ENCODE measurements around the gene MOXD1. TPM values are rescaled to one million over a fixed set of nuclear protein-coding genes. Genes with fewer than 3 reads are reported as not detected.
"Not testable (repeated sequence)": the region's sequence is repeated elsewhere in the genome, so short reads cannot be mapped to it uniquely, and the experiment has no call there.

Gene MOXD1
- total RNA-seq, 2 donors from 2014 or later, result 0.56 to 17.3 TPM

- Histone ChIP-seq H3K27ac (no peak overlapping the region), H3K4me1 (ENCODE audit: control insufficient read depth in 1 of 2, low read depth in 2 of 2) (no peaks in the 10 kb centered on the region), H3K27me3 (replicated peaks; ENCODE audit: insufficient read depth) (no peaks in the 10 kb centered on the region), H3K9me3 (no peaks in the 10 kb centered on the region), H3K4me3 (no peak overlapping the region), H3K36me3 (no peaks in the 10 kb centered on the region)
- DNase-seq (ENCODE audit: low spot score) (no peak), ATAC-seq (ENCODE audit: insufficient number of reproducible peaks, low FRiP score, low read depth) (no peak)
- no peak for TF ChIP-seq CTCF (IDR thresholded peaks at IDR 0.05)
Observed at GRCh38 chr6:132362442-132363185, 38.7 kb downstream of the MOXD1 start.

- peaks cover 0 to 3% of the 10 kb centered on the region in 2 donors for H3K4me1 ChIP-seq (ENCODE audit: control insufficient read depth in 1 of 2, low read depth in 2 of 2)
- no peak overlapping the region for H3K27ac ChIP-seq
- DNase-seq (ENCODE audit: low spot score) (no peak), ATAC-seq (ENCODE audit: insufficient number of reproducible peaks, low FRiP score, low read depth) (no peak)
- no peaks in the 10 kb centered on the region for H3K27me3 ChIP-seq (replicated peaks; ENCODE audit: insufficient read depth)
- no peak overlapping the region for H3K4me3 ChIP-seq
- TF ChIP-seq CTCF (IDR thresholded peaks at IDR 0.05), result no peak
- H3K9me3 ChIP-seq, result no peaks in the 10 kb centered on the region
- H3K36me3 ChIP-seq, result no peaks in the 10 kb centered on the region
Observed at GRCh38 chr6:132361101-132361500, 40.2 kb downstream of the MOXD1 start.

GRCh38 chr6:132359886-132360285 is 41.4 kb downstream of the MOXD1 start:
- TF ChIP-seq CTCF (IDR thresholded peaks at IDR 0.05), result no peak
- Histone ChIP-seq H3K27me3 (replicated peaks; ENCODE audit: insufficient read depth) (no peaks in the 10 kb centered on the region), H3K4me3 (no peak overlapping the region), H3K4me1 (ENCODE audit: control insufficient read depth in 1 of 2, low read depth in 2 of 2) (peaks cover 0 to 3% of the 10 kb centered on the region in 2 donors), H3K27ac (no peak overlapping the region), H3K36me3 (no peaks in the 10 kb centered on the region), H3K9me3 (no peaks in the 10 kb centered on the region)
- DNase-seq (ENCODE audit: low spot score), result no peak
- ATAC-seq (ENCODE audit: insufficient number of reproducible peaks, low FRiP score, low read depth), result no peak

DNA sequence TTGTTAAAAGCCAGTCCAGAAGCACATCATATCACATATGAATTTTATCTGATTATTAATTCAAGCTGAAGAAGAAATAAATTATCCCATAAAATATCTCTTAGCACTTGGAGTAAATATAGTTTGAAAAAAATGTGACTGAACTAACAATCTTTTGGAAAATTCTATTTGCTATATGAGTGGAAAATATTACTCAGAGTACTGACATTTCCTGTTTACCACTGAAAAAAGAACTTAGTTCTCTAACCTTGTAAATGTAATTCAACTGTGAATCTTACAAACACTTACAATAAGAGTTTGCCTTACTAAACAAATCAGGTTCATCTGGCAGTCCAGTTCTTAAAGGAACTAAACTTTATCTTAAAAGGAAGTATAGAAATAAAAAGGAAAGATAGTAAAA is 44.2 kb downstream of the MOXD1 start:
- H3K27me3 ChIP-seq (replicated peaks; ENCODE audit: insufficient read depth), result no peaks in the 10 kb centered on the region
- peaks cover 0 to 3% of the 10 kb centered on the region in 2 donors for H3K4me1 ChIP-seq (ENCODE audit: control insufficient read depth in 1 of 2, low read depth in 2 of 2)
- no peak for TF ChIP-seq CTCF (IDR thresholded peaks at IDR 0.05)
- DNase-seq (ENCODE audit: low spot score), result no peak
- H3K27ac ChIP-seq, result no peak overlapping the region
- no peaks in the 10 kb centered on the region for H3K9me3 ChIP-seq
- H3K4me3 ChIP-seq, result no peak overlapping the region
- no peak for ATAC-seq (ENCODE audit: insufficient number of reproducible peaks, low FRiP score, low read depth)
- H3K36me3 ChIP-seq, result no peaks in the 10 kb centered on the region

DNA sequence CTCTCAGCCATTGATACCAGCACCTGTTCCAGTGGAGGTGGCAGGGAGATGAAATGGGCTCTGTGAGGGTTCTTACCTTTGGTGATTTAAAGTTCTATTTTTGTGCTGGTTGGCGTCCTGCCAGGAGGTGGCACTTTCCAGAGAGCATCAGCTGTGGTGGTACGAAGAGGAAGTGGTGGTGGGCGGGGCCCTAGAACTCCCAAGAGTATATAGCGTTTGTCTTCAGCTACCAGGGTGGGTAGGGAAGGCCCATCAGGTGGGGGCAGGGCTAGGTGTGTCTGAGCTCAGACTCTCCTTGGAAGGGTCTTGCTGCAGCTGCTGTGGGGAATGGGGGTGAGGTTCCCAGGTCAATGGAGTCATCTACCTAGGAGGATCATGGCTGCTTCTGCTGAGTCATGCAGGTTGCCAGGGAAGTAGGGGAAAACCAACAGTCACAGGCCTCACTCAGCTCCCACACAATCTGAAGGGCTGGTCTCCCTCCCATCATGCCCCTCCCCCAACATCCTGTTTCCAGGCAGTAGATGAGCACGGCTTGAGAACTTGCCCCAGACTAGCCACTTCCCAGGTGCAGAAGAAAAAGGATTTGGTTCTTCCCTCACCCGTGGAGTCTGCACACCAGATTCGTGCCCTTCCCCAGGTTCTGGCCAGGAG is 46.6 kb downstream of the MOXD1 start:
- no peak for TF ChIP-seq CTCF (IDR thresholded peaks at IDR 0.05)
- no peaks in the 10 kb centered on the region for H3K36me3 ChIP-seq
- no peak overlapping the region for H3K27ac ChIP-seq
- no peak for DNase-seq (ENCODE audit: low spot score)
- no peaks in the 10 kb centered on the region for H3K27me3 ChIP-seq (replicated peaks; ENCODE audit: insufficient read depth)
- no peak for ATAC-seq (ENCODE audit: insufficient number of reproducible peaks, low FRiP score, low read depth)
- peaks cover 0 to 3% of the 10 kb centered on the region in 2 donors for H3K4me1 ChIP-seq (ENCODE audit: control insufficient read depth in 1 of 2, low read depth in 2 of 2)
- no peak overlapping the region for H3K4me3 ChIP-seq
- no peaks in the 10 kb centered on the region for H3K9me3 ChIP-seq

GRCh38 chr6:132351986-132352385 is 49.3 kb downstream of the MOXD1 start:
- not testable (repeated sequence) for H3K27me3 ChIP-seq (replicated peaks; ENCODE audit: insufficient read depth); H3K4me1 ChIP-seq (ENCODE audit: control insufficient read depth in 1 of 2, low read depth in 2 of 2); H3K36me3 ChIP-seq; H3K27ac ChIP-seq; ATAC-seq (ENCODE audit: insufficient number of reproducible peaks, low FRiP score, low read depth); H3K9me3 ChIP-seq; DNase-seq (ENCODE audit: low spot score); H3K4me3 ChIP-seq
